SK-N-SH (cell line): ENCODE measurements around the gene VPS50. TPM values are rescaled to one million over a fixed set of nuclear protein-coding genes. Genes with fewer than 3 reads are reported as not detected.

Source experiments
- CTCF ChIA-PET: fragments of 300-600, 350-600 bp; formaldehyde crosslinking; extraction: SDS; loops from one replicate; lab custom pipeline; 2021; lab: Yijun Ruan, JAX
- POLR2A ChIA-PET: fragments of 350-600 bp; sonication (Branson Sonifier 250); formaldehyde crosslinking; extraction: SDS; loops from one replicate; lab custom pipeline; 2020; ENCODE audit warnings: antibody characterized with exemption, inconsistent platforms; lab: Yijun Ruan, JAX
- DNase-seq: peaks from one replicate; pipeline ENCODE4 v3.0.0; 2012
- H2AFZ ChIP-seq: fragments of 200-600 bp; sonication (generic); 2 replicates; pipeline ENCODE4 v1.8.1; 2016; ENCODE audit warnings: antibody characterized with exemption, mild to moderate bottlenecking, low read depth
- H3F3A ChIP-seq: fragments of 200-600 bp; sonication (generic); replicated peaks from 2 replicates; pipeline ENCODE3; 2016; ENCODE audit warnings: antibody characterized with exemption, mild to moderate bottlenecking; ENCODE audit not compliant: insufficient read depth
- H3K27ac ChIP-seq, 2 experiments: fragments of 200-500 bp in 1 of 2; fragments of 200-600 bp in 1 of 2; sonication (Bioruptor generic) in 1 of 2; sonication (generic), shearing (Covaris generic) in 1 of 2; 2 replicates each; pipeline versions ENCODE4 v1.5.1 to v1.6.1; 2014 to 2016; ENCODE audit warnings: low read depth in 2 of 2, inconsistent platforms in 1 of 2, low read length in 1 of 2, mild to moderate bottlenecking in 1 of 2, mixed read lengths in 1 of 2
- H3K27me3 ChIP-seq: fragments of 200-600 bp; sonication (generic), shearing (Covaris generic); 2 replicates; pipeline ENCODE4 v1.6.1; 2016; ENCODE audit warnings: mixed run types; ENCODE audit not compliant: insufficient read depth
- H3K36me3 ChIP-seq, 2 experiments: fragments of 200-500 bp in 1 of 2; fragments of 200-600 bp in 1 of 2; sonication (Bioruptor generic) in 1 of 2; sonication (generic) in 1 of 2; replicated peaks in 1 of 2; 2 replicates each; pipeline versions ENCODE3 to v1.5.1; 2014 to 2016; ENCODE audit warnings: low read length in 1 of 2, mild to moderate bottlenecking in 1 of 2; ENCODE audit not compliant: insufficient read depth in 2 of 2, control insufficient read depth in 1 of 2
- H3K4me1 ChIP-seq, 2 experiments: fragments of 200-500 bp in 1 of 2; fragments of 200-600 bp in 1 of 2; sonication (Bioruptor generic) in 1 of 2; sonication (generic), shearing (Covaris generic) in 1 of 2; 2 replicates each; pipeline versions ENCODE4 v1.5.1 to v1.6.1; 2014 to 2016; ENCODE audit warnings: low read depth in 1 of 2, low read length in 1 of 2, mixed run types in 1 of 2; ENCODE audit not compliant: insufficient read depth in 2 of 2, control insufficient read depth in 1 of 2
- H3K4me2 ChIP-seq: fragments of 200-600 bp; sonication (generic), shearing (Covaris generic); 2 replicates; pipeline ENCODE4 v1.6.1; 2017; ENCODE audit warnings: mixed run types
- H3K4me3 ChIP-seq, 2 experiments: fragments of 200-500 bp in 1 of 2; fragments of 200-600 bp in 1 of 2; sonication (Bioruptor generic) in 1 of 2; sonication (generic), shearing (Covaris generic) in 1 of 2; 2 replicates each; pipeline versions ENCODE4 v1.5.1 to v1.8.1; 2014 to 2016; ENCODE audit warnings: low read depth in 2 of 2, inconsistent platforms in 1 of 2, low read length in 1 of 2, mild to moderate bottlenecking in 1 of 2, mixed read lengths in 1 of 2, moderate library complexity in 1 of 2
- H3K79me2 ChIP-seq: fragments of 200-600 bp; sonication (generic); 2 replicates; pipeline ENCODE4 v1.8.1; 2017; ENCODE audit warnings: mild to moderate bottlenecking; ENCODE audit not compliant: insufficient read depth
- H3K9ac ChIP-seq: fragments of 200-600 bp; sonication (generic); 2 replicates; pipeline ENCODE4 v1.6.1; 2017; ENCODE audit warnings: mixed run types
- H3K9me2 ChIP-seq: fragments of 200-600 bp; sonication (generic); 2 replicates; pipeline ENCODE4 v1.6.1; 2017; ENCODE audit warnings: mixed run types
- H3K9me3 ChIP-seq: fragments of 200-600 bp; sonication (generic); 2 replicates; pipeline ENCODE4 v1.6.1; 2017; ENCODE audit warnings: mixed run types, mild to moderate bottlenecking, moderate library complexity
- H4K20me1 ChIP-seq: fragments of 200-600 bp; sonication (generic); 2 replicates; pipeline ENCODE4 v1.6.1; 2017; ENCODE audit warnings: mild to moderate bottlenecking, mixed run types; ENCODE audit not compliant: insufficient read depth
- ELF1 ChIP-seq: IDR thresholded peaks from 2 replicates; pipeline ENCODE4 v1.4.0; 2012
- EP300 ChIP-seq, 2 experiments: IDR thresholded peaks; 2 replicates each; pipeline versions ENCODE4 v1.4.0 to v1.6.1; 2012; ENCODE audit warnings: borderline replicate concordance in 1 of 2, low read depth in 1 of 2, low read length in 1 of 2
- EZH2phosphoT487 ChIP-seq: fragments of 200-600 bp; sonication (generic); IDR thresholded peaks from 2 replicates; pipeline ENCODE4 v1.6.1; 2017; ENCODE audit warnings: low read depth, mixed run types, mild to moderate bottlenecking, antibody characterized with exemption, moderate library complexity, borderline replicate concordance
- FOXJ3 ChIP-seq: sonication (generic); formaldehyde crosslinking; IDR thresholded peaks from 2 replicates; pipeline ENCODE4 v1.5.1; 2020; ENCODE audit warnings: mild to moderate bottlenecking, missing genetic modification reagents
- FOXM1 ChIP-seq: IDR thresholded peaks from 2 replicates; pipeline ENCODE4 v1.4.0; 2012; ENCODE audit warnings: low read depth, mild to moderate bottlenecking
- GATA2 ChIP-seq: sonication (generic); formaldehyde crosslinking; IDR thresholded peaks from 2 replicates; pipeline ENCODE4 v1.5.0; 2020; ENCODE audit warnings: mild to moderate bottlenecking, missing genetic modification reagents
- MXI1 ChIP-seq: IDR thresholded peaks from 2 replicates; pipeline ENCODE4 v1.6.1; 2012; ENCODE audit warnings: mild to moderate bottlenecking, low read depth, low read length, improper control_type of control experiment
- NRF1 ChIP-seq: IDR thresholded peaks from 2 replicates; pipeline ENCODE4 v1.6.1; 2012; ENCODE audit warnings: low read depth, mild to moderate bottlenecking, low read length
- RAD21 ChIP-seq: IDR thresholded peaks from 2 replicates; pipeline ENCODE4 v1.6.1; 2012; ENCODE audit warnings: mild to moderate bottlenecking, low read length
- RCOR1 ChIP-seq: fragments of 150-350 bp; IDR thresholded peaks from 2 replicates; pipeline ENCODE4 v1.6.1; 2017; ENCODE audit warnings: antibody characterized with exemption, low read length
- RFX5 ChIP-seq: IDR thresholded peaks from 2 replicates; pipeline ENCODE4 v1.6.1; 2012; ENCODE audit warnings: mild to moderate bottlenecking, improper control_type of control experiment, low read length
- SMC3 ChIP-seq: IDR thresholded peaks from 2 replicates; pipeline ENCODE4 v1.6.1; 2012; ENCODE audit warnings: low read depth, low read length, improper control_type of control experiment
- TAF1 ChIP-seq: IDR thresholded peaks from 2 replicates; pipeline ENCODE4 v1.6.1; 2012; ENCODE audit warnings: low read depth, mild to moderate bottlenecking, low read length, moderate library complexity, borderline replicate concordance
- TCF12 ChIP-seq: IDR thresholded peaks from 2 replicates; pipeline ENCODE4 v1.4.0; 2012
- TEAD4 ChIP-seq: IDR thresholded peaks from 2 replicates; pipeline ENCODE4 v1.4.0; 2012; ENCODE audit warnings: mild to moderate bottlenecking, borderline replicate concordance; ENCODE audit not compliant: insufficient read depth
- YY1 ChIP-seq: IDR thresholded peaks from 2 replicates; pipeline ENCODE4 v1.4.0; 2012; ENCODE audit warnings: low read depth, mild to moderate bottlenecking
- WGBS: methylation state at CpG from one replicate; pipeline ENCODE4 v1.1.6; 2017; ENCODE audit warnings: low lambda C conversion rate; 5-methylcytosine and 5-hydroxymethylcytosine counted together
- polyA plus RNA-seq, 3 experiments: library from polyadenylated mRNA; depleted of rRNA; stranded (reverse); fragments of >200 nt; gene quantifications; 2 replicates each; pipeline ENCODE4 v1.2.3, GENCODE V29; 2012
- TF ChIP-seq, protein P1 (sequence below): IDR thresholded peaks from 2 replicates; pipeline ENCODE4 v1.6.1; 2012; ENCODE audit warnings: mild to moderate bottlenecking, low read depth, low read length, moderate library complexity
- TF ChIP-seq, protein P2 (sequence below): IDR thresholded peaks from 2 replicates; pipeline ENCODE4; 2012
- TF ChIP-seq, protein P3 (sequence below): IDR thresholded peaks from 2 replicates; pipeline ENCODE4 v1.4.0; 2012; ENCODE audit warnings: low read depth
- TF ChIP-seq, protein P4 (sequence below): IDR thresholded peaks from 2 replicates; pipeline ENCODE4 v1.4.0; 2012; ENCODE audit warnings: low read depth, borderline replicate concordance
- TF ChIP-seq, protein P5 (sequence below): fragments of 150-350 bp; IDR thresholded peaks from 2 replicates; pipeline ENCODE4 v1.6.1; 2016; ENCODE audit warnings: mild to moderate bottlenecking, low read depth, low read length
- TF ChIP-seq, protein P6 (sequence below): fragments of 200-600 bp; sonication (generic); IDR thresholded peaks from 2 replicates; pipeline ENCODE4 v1.6.1; 2017; ENCODE audit warnings: antibody characterized with exemption, mild to moderate bottlenecking, moderate library complexity

Gene VPS50
- polyA plus RNA-seq, 1 of the 3 experiments (the other 2 are of a cell fraction): 9.1 TPM

DNA sequence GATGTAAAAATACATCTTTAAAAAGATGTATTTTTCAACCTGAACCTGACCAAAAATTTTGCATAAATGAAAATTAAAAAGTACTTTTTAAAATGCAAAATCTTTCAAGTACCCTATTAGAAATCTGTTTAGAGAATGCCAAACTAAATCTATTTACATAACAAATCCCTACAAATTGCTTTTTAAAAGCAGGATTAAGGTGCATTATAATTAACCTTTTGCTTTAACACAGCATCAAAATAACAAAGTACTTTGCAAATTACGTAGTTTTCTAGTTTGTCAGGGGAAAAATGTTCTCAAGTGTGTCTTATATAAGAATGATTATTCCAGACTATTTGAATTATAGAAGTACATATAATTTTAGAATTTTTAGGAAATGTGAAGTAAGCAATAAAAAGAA, 160.8 kb downstream of the VPS50 start:
- H3K9me2 ChIP-seq: no peaks in the 10 kb centered on the region
- POLR2A ChIA-PET: no interaction called here
- no peak for DNase-seq

DNA sequence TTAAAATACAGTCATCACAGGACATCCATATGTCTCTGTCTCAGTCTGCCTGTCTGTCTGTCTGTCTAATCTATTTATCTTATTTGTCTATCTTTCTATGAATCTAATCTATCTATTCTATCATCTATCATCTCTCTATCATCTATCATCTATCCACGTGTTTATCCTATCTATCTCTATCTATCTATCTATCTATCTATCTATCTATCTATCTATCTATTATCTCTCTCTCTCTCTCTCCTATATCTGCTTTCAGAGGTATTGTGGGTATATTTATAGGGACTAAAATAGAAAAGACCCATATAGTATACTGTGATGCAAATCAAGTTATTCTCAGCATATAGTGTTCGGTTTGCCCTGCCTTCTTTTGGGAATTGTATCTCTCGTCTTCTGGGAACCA, 167.5 kb downstream of the VPS50 start:
- Histone ChIP-seq H3K9ac (no peak overlapping the region), H3K4me3 (no peak overlapping the region), H3K9me3 (no peaks in the 10 kb centered on the region), H3K9me2 (no peaks in the 10 kb centered on the region), H3K4me1 (no peaks in the 10 kb centered on the region), H3K4me2 (no peak overlapping the region), H3K27ac (no peak overlapping the region), H2AFZ (no peak overlapping the region), H3K27me3 (0 out of 2 replicates have a peak, but pooled peaks cover 17% of the 10 kb centered on the region), H3K36me3 (no peaks in the 10 kb centered on the region), H3K79me2 (no peaks in the 10 kb centered on the region), H3F3A (no peaks in the 10 kb centered on the region), H4K20me1 (no peaks in the 10 kb centered on the region)
- WGBS: 6% methylated on average over 3 of the region's 3 CpGs
- ChIA-PET POLR2A (no interaction called here), CTCF (no interaction called here)
- no peak for DNase-seq
- TF ChIP-seq RAD21 (no peak), RFX5 (no peak), RCOR1 (no peak), EP300 (IDR thresholded peaks at IDR 0.05; ENCODE audit: borderline replicate concordance in 1 of 2, low read depth in 1 of 2, low read length in 1 of 2) (no peak), EZH2phosphoT487 (no peak), YY1 (no peak)
- TF ChIP-seq, protein P1, sequence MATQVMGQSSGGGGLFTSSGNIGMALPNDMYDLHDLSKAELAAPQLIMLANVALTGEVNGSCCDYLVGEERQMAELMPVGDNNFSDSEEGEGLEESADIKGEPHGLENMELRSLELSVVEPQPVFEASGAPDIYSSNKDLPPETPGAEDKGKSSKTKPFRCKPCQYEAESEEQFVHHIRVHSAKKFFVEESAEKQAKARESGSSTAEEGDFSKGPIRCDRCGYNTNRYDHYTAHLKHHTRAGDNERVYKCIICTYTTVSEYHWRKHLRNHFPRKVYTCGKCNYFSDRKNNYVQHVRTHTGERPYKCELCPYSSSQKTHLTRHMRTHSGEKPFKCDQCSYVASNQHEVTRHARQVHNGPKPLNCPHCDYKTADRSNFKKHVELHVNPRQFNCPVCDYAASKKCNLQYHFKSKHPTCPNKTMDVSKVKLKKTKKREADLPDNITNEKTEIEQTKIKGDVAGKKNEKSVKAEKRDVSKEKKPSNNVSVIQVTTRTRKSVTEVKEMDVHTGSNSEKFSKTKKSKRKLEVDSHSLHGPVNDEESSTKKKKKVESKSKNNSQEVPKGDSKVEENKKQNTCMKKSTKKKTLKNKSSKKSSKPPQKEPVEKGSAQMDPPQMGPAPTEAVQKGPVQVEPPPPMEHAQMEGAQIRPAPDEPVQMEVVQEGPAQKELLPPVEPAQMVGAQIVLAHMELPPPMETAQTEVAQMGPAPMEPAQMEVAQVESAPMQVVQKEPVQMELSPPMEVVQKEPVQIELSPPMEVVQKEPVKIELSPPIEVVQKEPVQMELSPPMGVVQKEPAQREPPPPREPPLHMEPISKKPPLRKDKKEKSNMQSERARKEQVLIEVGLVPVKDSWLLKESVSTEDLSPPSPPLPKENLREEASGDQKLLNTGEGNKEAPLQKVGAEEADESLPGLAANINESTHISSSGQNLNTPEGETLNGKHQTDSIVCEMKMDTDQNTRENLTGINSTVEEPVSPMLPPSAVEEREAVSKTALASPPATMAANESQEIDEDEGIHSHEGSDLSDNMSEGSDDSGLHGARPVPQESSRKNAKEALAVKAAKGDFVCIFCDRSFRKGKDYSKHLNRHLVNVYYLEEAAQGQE: no peak
- TF ChIP-seq, protein P2, sequence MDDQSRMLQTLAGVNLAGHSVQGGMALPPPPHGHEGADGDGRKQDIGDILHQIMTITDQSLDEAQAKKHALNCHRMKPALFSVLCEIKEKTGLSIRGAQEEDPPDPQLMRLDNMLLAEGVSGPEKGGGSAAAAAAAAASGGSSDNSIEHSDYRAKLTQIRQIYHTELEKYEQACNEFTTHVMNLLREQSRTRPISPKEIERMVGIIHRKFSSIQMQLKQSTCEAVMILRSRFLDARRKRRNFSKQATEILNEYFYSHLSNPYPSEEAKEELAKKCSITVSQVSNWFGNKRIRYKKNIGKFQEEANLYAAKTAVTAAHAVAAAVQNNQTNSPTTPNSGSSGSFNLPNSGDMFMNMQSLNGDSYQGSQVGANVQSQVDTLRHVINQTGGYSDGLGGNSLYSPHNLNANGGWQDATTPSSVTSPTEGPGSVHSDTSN: no peak

More for the DNA sequence above, 160.8 kb downstream of the VPS50 start:
- TF ChIP-seq, protein P3, sequence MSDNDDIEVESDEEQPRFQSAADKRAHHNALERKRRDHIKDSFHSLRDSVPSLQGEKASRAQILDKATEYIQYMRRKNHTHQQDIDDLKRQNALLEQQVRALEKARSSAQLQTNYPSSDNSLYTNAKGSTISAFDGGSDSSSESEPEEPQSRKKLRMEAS: no peak
- TF ChIP-seq RAD21: no peak
- no peak for TF ChIP-seq RFX5
- TF ChIP-seq RCOR1: no peak
- no peak for TF ChIP-seq ELF1
- no peak for TF ChIP-seq TEAD4
- no peak for TF ChIP-seq FOXJ3
- no peak for TF ChIP-seq GATA2 (CRISPR knock-in tag)
- TF ChIP-seq, protein P4, sequence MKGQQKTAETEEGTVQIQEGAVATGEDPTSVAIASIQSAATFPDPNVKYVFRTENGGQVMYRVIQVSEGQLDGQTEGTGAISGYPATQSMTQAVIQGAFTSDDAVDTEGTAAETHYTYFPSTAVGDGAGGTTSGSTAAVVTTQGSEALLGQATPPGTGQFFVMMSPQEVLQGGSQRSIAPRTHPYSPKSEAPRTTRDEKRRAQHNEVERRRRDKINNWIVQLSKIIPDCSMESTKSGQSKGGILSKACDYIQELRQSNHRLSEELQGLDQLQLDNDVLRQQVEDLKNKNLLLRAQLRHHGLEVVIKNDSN: no peak
- no peak for TF ChIP-seq FOXM1
- TF ChIP-seq MXI1: no peak
- TF ChIP-seq, protein P5, sequence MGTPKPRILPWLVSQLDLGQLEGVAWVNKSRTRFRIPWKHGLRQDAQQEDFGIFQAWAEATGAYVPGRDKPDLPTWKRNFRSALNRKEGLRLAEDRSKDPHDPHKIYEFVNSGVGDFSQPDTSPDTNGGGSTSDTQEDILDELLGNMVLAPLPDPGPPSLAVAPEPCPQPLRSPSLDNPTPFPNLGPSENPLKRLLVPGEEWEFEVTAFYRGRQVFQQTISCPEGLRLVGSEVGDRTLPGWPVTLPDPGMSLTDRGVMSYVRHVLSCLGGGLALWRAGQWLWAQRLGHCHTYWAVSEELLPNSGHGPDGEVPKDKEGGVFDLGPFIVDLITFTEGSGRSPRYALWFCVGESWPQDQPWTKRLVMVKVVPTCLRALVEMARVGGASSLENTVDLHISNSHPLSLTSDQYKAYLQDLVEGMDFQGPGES: no peak
- TF ChIP-seq, protein P6, sequence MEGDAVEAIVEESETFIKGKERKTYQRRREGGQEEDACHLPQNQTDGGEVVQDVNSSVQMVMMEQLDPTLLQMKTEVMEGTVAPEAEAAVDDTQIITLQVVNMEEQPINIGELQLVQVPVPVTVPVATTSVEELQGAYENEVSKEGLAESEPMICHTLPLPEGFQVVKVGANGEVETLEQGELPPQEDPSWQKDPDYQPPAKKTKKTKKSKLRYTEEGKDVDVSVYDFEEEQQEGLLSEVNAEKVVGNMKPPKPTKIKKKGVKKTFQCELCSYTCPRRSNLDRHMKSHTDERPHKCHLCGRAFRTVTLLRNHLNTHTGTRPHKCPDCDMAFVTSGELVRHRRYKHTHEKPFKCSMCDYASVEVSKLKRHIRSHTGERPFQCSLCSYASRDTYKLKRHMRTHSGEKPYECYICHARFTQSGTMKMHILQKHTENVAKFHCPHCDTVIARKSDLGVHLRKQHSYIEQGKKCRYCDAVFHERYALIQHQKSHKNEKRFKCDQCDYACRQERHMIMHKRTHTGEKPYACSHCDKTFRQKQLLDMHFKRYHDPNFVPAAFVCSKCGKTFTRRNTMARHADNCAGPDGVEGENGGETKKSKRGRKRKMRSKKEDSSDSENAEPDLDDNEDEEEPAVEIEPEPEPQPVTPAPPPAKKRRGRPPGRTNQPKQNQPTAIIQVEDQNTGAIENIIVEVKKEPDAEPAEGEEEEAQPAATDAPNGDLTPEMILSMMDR: no peak
- no peak for TF ChIP-seq TAF1
- no peak for TF ChIP-seq TCF12
- no peak for TF ChIP-seq SMC3
- no peak for TF ChIP-seq NRF1
- Histone ChIP-seq H3K9ac (no peak overlapping the region), H3K4me1 (no peaks in the 10 kb centered on the region), H3K36me3 (no peaks in the 10 kb centered on the region), H3K4me3 (no peak overlapping the region), H3K27me3 (peaks cover 14% of the 10 kb centered on the region; the same call in 1 of the 2 replicates), H3F3A (no peaks in the 10 kb centered on the region), H2AFZ (no peak overlapping the region), H3K4me2 (no peak overlapping the region), H3K27ac (no peak overlapping the region), H4K20me1 (no peaks in the 10 kb centered on the region), H3K9me3 (no peaks in the 10 kb centered on the region), H3K79me2 (no peaks in the 10 kb centered on the region)
- CTCF ChIA-PET: interaction anchor here (0.6 to 2.7 kb wide), 3 partner anchors 8 to 238 kb away, joined by 3 to 12 read pairs (median 3); no protein-coding TSS in a partner anchor
- 43% methylated on average over 1 of the region's 1 CpG for WGBS
